ENCODE data around the gene HOPX.
"Not testable (repeated sequence)": the region's sequence is repeated elsewhere in the genome, so short reads cannot be mapped to it uniquely, and the experiment has no call there.

HOPX gene

GRCh38 chr4:56688094-56688647 lies 7.1 kb upstream of the HOPX start:
- no peak for DNase-seq (ENCODE audit: low read depth)

- DNase-seq (ENCODE audit: low read depth): no peak
Measured at GRCh38 chr4:56686537-56687231, 5.6 kb upstream of the HOPX start.

DNA sequence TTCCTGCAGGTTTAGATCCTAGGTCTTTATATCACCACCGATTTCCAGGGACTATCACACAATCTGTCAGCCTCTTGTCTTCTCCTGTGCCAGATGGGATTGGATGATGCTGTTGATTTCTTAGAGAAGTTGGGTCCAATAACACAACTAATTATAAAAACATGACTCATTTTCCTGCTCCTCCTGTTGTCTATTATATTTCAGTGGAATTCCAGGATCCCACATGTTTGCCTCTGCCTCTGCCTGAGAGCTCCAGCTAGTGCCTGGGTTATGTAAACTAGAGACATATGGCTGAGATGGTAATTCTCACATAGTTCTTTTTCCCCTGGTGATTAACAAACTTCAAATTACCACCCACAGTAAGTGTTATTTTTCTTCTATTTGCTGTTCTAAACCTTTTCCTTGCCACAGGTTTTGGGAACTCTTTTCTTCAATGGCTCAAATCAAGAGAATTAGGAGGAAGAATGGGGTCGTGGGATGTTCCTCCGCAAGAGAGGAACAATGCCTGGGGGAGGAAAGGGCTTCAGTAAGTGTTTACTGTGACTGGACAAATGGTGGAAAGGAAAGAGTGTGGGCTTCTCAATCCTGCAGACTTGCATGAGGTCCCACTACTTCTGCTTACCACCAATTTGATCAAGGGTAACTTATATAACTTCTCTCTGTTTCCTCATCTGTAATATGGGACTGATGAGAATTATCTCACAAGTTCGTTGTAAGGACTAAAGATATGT lies 3.4 kb upstream of the HOPX start:
- no peak for DNase-seq (ENCODE audit: low read depth)

GRCh38 chr4:56683455-56683854 lies 2.4 kb upstream of the HOPX start:
- no peak for DNase-seq (ENCODE audit: low read depth)

DNA sequence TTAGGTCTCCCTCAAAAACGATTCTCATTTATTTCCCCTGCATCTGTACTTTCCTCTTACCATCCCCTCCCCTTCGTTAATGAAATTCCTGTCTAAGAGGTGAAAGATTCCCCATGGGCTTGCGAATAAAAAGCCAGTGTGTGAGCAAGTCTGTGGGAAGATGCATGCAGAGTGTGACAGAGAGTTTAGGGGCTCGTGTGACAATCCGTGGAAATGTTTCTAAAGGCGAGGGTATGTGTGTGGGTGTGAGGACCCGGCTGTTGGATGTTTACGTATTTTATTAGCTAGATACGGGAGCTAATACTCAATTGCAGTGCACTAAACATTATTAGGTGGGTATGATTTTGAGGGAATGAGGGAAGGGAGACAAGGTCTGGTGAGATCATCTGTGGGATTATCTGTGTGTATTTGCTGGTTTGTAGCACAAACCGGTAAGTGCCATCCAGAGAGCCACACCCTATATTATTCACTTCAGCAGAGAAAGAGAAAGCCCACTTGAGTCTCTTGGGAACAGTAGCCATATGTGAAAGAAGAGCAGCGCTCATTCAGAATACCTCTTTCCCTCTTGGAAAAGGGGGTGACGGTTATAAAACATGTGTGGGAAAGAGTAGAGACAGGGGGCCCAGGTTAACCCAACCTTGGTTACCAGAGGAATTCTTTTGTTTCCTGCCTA lies 893 bp upstream of the HOPX start:
- no peak for DNase-seq (ENCODE audit: low read depth)

GRCh38 chr4:56680266-56680665 lies 830 bp downstream of the HOPX start:
- no peak for DNase-seq (ENCODE audit: low read depth)

DNA sequence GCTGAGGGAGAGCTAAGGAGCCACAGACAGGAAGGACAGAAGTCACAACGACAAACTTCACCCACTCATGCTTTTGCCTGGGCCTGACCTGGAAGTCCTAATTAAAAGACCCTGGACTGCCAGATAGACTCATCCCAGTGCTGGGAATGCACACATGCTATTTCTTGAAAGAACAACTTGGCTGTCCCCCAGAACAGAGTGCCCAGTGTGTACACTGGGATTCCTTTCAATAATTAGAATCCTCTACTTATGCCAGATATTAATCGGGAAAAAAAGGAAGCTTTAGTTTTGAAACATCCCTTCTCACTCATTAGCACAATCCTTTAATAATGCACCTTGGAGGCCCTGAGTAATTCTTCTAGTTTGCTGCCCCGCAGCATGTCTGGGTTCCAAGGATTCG lies 3.4 kb downstream of the HOPX start:
- DNase-seq (ENCODE audit: low read depth): no peak

DNA sequence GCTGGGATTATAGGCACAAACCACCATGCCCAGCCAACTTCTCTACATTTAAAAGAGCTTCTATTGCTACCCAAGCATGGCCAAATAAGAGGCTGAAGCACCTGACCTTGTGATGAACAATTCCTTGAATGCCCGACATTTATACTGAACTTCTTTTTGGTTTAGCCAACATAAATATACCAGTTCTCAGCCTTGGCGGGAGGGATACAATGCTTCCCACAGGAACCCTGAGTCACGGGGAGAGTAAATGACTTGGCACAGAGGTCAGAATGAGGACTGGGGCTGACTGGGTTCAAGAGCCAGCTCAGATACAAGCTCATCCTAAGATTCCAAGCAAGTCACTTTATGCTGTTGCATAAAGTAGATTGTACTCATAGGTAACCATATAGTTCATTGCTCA lies 6.1 kb downstream of the HOPX start:
- no peak for DNase-seq (ENCODE audit: low read depth)

DNA sequence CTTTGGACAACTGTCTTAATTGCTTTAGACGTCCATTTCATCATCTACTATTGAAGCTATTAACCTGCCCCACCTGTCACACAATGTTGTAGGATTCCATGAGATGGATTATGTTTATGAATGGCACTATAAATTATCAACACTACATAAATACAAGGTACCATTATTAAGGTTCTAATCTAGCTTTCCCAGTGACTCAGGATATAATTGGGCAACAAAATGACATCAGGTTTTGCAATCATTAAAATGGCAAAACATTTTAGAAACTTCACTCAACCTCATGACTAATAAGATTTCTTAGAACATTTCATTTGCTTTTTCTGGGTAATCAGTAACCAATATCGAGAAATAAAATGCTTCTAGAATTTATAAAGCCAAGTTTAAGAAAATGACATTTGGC lies 9.2 kb downstream of the HOPX start:
- no peak for DNase-seq (ENCODE audit: low read depth)

DNA sequence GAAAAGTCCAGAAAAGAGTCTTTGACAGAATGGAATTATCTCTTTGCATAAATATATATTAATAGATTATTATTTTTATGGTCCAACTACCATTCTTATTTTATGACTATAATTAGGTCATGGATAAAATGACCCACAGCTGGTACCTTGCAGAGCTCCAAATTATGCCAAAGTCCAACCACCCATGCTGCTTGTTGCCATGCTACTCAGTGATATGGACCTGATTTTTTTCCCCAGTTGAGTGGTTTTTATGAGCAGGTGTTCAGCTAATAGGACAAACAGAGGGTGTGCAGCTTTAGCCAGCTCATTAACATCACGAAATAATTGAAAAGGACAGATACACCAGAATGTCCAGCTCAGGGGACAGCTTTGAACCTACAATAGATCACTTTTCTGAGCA lies 9.7 kb downstream of the HOPX start:
- no peak for DNase-seq (ENCODE audit: low read depth)

- DNase-seq (ENCODE audit: low read depth): no peak
Measured at GRCh38 chr4:56668267-56668666, 12.8 kb downstream of the HOPX start.

DNA sequence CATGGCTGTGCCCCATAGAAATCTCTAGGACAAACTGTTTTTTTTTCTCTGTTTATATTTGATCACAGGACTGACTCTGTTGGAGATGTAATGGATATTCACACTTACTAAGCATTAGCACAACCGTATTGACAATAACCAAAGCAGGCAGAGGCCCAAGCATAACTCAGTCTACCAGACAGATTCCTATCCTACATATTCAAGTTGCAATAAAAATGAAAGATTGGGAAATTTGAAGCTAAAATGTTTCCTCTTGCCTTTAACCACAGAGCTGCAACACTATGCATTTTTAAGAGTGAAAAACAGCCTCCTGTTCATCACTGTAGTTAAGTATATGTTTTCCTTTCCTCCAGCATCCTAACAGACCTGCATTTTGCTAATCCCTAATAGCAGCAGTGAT lies 13.7 kb downstream of the HOPX start:
- not testable (repeated sequence) for DNase-seq (ENCODE audit: low read depth)

- DNase-seq (ENCODE audit: low read depth): no peak
Measured at GRCh38 chr4:56666279-56666678, 14.8 kb downstream of the HOPX start.

GRCh38 chr4:56665781-56666180 lies 15.3 kb downstream of the HOPX start:
- no peak for DNase-seq (ENCODE audit: low read depth)

GRCh38 chr4:56662782-56663468 lies 18.2 kb downstream of the HOPX start:
- DNase-seq (ENCODE audit: low read depth): no peak

GRCh38 chr4:56659946-56660345 lies 21.1 kb downstream of the HOPX start:
- DNase-seq (ENCODE audit: low read depth): no peak

DNA sequence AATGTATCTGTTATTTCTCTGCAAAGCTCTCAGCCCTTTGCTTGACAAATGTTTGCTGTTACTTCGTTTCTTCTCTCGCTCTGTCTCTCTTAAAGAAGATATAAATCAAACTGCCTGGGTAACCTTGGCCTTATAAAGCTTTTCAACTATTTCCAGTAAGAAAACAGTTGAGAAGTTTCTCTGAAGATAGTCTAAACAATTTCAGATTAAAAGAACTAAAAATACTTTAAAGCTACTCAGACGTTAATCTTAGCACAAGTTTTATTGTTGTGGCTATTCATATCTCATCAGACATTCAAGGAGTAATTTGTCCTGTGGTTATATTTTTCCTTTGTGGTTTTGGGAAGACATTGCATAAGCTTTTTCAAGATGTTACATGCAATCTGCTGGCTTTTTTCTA lies 22.6 kb downstream of the HOPX start:
- no peak for DNase-seq (ENCODE audit: low read depth)

DNA sequence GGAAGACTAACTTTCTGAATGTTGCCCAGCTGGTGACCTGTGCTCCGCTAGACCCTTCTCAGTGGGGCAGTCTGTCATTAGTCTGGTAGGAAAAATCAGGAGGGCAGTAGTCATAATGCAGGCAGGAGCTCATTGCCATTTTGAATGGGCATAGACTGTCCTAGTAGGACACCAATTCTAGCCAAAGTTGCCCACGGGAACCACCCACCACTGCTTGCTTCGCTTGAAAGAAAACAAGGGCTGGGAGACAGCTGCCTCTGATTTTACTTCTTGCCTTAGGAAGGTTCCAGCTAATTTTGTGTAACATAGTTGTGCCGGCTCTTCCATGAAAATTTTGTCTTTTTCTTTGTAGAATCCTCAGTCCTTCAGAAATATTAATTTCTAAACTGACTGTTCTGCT lies 23.3 kb downstream of the HOPX start:
- DNase-seq (ENCODE audit: low read depth): no peak

GRCh38 chr4:56657128-56657527 lies 24.0 kb downstream of the HOPX start:
- DNase-seq (ENCODE audit: low read depth): no peak

DNA sequence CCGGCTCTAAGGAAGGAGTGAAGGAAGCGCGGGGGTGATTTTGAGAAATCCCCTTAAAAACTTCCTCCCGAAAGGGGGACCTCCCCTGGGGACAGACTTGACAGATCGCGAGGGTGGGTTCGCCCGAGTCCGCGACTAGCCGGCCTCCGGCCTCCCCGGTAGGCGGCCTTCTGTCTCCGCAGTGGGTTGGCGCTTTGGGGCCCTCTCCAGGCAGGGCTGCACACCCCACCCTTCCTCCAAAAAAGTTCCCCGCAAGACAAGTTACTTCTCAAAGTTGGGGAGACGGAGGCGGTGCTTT lies 24.8 kb downstream of the HOPX start:
- peak; percentile 24 for DNase-seq (ENCODE audit: low read depth)

DNA sequence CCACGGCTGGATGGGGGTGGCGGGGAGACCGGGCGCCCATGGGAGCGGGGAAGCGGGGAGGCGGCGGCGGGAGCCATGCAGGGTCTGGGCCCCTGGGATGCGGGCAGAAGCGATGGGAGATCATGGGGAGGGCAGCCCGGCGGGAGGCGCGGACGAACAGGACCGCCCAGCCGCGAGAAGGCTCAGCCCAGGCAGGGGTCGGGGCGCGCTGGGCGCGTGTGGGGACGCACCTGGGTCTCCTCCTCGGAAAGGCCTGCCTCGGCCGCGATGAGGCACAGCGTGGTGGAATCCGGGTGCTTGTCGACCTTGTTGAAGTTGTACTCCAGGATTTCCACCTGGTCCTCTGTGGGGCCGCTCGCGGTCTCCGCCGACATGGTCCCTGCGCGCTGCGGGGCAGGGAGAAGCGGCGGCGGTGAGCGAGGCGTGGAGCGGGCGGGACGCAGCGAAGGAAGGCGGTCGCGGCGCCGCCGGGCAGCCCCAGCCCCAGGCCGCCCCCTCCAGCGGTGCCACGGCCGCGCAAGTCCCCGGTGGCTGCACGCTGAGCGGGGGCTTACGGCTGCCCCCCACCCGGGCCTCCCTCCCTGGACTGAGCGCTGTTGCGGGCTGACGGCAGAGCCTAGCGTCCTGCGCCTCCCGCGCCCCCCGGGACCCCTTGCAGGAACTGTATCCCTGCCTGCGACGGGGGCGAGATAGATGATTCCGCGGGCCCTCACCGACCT lies 25.3 kb downstream of the HOPX start:
- no peak for DNase-seq (ENCODE audit: low read depth)

DNA sequence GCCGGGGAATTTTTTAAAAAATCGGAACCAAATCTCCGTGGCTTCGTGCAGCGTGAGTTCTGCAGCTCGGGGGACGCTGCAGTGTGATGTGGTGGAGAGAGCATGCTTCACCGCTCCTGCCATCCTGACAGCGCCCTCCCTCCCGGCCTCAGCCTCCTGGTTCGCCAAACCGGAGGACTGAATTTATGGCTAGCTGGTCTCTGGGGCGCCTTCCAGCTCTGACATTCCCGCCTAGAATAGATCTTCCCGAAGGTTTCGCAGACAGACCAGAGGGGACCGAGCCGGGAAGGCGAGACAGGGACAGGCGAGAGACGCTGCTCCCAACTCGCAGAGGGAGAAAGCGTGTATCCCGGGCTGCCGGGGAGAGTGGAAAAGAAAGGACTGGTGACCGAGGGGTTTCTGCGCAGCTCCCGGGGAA lies 25.9 kb downstream of the HOPX start:
- no peak for DNase-seq (ENCODE audit: low read depth)

Data from activated T-helper 1 cell treated with Interleukin-2 at 50 U/mL for 16 hours (primary cell).